GM12872 (cell line): ENCODE measurements around the gene SLC30A2.

Experiments used
- CTCF ChIP-seq: IDR thresholded peaks from 3 replicates; pipeline ENCODE4 v1.5.1; 2011; ENCODE audit warnings: low read depth, mild to moderate bottlenecking, low read length, moderate library complexity; ENCODE audit not compliant: insufficient read depth

SLC30A2 gene

DNA sequence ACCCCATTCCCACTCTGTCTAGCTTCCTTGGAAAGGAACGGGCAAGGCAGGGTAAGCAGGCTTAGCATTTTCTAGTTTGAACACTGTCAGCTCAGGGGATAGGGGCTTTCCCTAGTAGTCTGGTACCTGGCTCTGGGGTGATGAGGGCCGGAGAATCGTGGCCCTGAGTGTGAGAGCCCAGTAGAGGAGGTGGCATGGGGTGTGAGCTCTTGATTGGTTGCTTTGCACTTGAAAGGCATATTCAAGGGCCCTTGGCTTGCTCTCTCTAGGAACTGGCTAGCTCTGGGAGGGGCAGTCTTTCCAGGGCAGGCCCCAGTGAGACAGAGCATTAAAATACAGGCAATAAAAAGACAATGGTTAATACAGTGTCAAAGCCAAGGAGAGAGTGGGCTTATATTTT, 35.1 kb downstream of the SLC30A2 start:
- TF ChIP-seq CTCF = no peak

DNA sequence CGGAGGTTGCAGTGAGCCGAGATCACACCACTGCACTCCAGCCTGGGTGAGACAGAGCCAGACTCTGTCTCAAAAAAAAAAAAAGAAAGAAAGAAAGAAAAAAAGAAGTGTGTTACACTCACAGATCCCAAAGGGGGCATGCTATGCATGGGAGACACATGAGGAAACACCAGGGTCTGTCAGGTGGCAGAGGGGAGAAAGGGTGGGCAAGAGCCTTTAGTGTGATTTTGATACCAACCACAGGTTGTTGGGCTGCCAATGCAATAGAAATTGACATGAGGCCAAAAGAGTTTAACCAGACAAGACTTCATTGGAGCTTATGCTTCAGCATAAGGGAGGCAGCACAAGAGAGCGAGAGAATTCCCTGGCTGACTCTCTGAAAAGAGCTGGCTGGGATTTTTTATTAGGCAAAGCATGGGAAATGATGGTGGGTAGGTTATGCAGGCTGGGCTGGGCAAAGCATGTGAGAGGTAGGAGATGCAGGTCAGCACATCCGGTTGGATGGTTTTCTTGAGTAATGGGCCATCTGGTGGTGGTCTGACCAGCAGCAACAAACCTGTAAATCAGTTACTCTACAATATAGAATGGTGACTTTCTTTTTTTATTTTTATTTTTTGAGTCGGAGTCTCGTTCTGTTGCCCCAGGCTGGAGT, 36.0 kb downstream of the SLC30A2 start:
- TF ChIP-seq CTCF = peak; percentile 39; the same call in 2 of the 3 replicates

GRCh38 chr1:26006710-26007109, 39.2 kb downstream of the SLC30A2 start:
- TF ChIP-seq CTCF = no peak

DNA sequence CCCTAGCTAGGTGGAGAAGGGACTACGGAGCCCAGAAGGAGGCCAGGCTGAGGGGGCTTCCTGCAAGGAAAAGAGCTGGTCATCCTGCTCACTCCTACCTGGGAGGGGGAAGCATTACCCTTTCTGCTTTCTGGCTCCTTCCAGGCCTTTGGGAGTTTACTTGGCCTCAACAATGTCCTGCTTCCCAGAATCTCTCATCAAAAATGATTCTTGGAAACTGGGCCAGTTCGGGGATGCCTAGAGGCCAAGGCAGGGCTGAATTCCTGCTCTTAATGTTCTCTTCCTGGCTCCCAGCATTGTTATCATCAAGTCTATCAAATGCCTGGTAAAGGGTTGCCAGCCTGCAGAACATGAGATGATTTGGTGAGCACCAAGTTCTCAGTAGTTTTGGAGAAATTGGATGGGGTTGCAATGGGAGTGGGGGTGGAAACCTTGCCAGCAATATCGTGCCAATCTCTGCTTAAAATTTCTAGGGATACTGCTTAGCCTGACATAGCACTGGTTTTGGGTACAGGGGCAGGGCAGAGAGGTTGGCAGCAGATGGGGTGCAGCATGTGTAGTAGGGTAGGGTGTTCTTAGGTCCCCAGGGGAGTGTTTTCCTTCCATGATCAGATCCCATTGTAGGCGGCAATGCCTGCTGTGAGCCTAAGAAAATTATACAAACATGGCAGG, 40.3 kb downstream of the SLC30A2 start:
- no peak for TF ChIP-seq CTCF

DNA sequence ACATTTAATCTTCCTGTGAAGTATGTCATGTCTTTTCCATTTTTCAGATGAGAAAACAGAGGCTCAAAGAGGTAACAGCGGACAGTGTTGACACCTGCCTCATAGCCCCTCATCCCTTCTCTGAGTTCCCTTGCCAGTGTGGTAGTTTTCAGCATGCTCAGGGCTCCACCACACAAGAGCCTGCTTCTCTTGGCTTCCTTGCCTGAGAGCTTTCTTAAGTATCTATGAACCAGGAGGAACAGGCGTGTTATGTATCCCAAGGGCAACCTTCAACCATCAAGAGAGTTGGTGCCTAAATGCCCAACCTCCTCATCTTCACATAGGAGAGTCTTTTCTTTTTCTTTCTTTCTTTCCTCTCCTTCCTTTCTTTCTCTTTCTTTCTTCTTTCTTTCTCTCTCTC, 42.2 kb downstream of the SLC30A2 start:
- TF ChIP-seq CTCF = no peak

GRCh38 chr1:26003262-26003661, 42.7 kb downstream of the SLC30A2 start:
- TF ChIP-seq CTCF = no peak

DNA sequence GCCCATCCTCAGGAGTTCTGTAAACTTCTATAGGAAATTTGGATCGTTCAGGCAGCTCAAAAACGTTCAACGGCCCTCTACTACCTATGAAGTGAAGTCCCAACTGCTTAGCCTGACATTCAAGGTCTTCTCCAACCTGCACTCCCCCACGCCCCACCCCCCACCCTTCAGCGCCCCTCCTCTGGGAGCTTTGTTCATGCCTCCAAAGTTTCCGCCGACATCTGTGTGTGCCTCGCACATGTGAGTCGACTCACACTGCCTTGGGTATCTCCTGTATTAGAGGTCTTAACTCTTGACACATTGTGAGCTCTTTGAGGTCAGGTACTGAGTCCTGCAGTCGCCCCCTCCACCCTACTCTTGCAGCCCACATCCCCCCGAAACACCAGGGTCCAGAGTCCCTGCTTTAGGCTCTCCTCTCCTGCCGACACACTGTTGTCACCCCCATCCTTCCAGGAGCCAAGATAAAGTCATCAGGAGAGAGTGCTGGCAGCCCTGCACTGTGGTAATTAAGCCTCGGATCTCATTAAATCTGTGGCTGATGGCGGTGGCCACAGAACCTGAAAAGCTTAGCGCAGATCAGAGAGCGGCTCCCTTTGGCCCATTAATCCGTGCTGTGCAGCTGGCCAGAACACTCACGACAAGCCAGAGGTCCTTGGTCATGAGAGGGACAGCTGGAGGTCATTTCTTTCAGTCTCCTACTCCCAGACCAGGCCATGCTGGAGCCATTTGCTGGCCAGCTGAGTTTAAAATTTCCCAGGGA, 46.7 kb downstream of the SLC30A2 start:
- TF ChIP-seq CTCF = no peak
